ENCODE measurements around the gene ZNF672. TPM values are rescaled to one million over a fixed set of nuclear protein-coding genes. Genes with fewer than 3 reads are reported as not detected.
"Not testable (repeated sequence)": the region's sequence is repeated elsewhere in the genome, so short reads cannot be mapped to it uniquely, and the experiment has no call there.

Gene ZNF672
- total and polyA plus RNA-seq, 2 experiments from 2014 or later, result 19.0 to 30.7 TPM

GRCh38 chr1:248798791-248799190 is 39.2 kb upstream of the ZNF672 start:
- Histone ChIP-seq H3K27ac (no peak overlapping the region), H3K36me3 (replicated peaks; ENCODE audit: insufficient read depth, low read depth) (no peaks in the 10 kb centered on the region), H4K20me1 (ENCODE audit: insufficient read depth, poor library complexity, severe bottlenecking) (no peaks in the 10 kb centered on the region), H2AFZ (no peak overlapping the region), H3K4me2 (no peak overlapping the region), H3K79me2 (no peaks in the 10 kb centered on the region), H3K4me1 (ENCODE audit: insufficient read depth) (no peaks in the 10 kb centered on the region), H3K4me3 (no peak overlapping the region), H3K9me3 (ENCODE audit: low read depth) (no peaks in the 10 kb centered on the region), H3K27me3 (no peaks in the 10 kb centered on the region), H3K9me2 (replicated peaks; ENCODE audit: insufficient read depth) (no peaks in the 10 kb centered on the region)
- no peak for TF ChIP-seq EZH2phosphoT487 (IDR thresholded peaks at IDR 0.05; ENCODE audit: low read depth, severe bottlenecking, unreplicated experiment)
- TF ChIP-seq CTCF (IDR thresholded peaks at IDR 0.05; ENCODE audit: poor library complexity), result no peak
- no peak for DNase-seq (ENCODE audit: low spot score)
- 74% methylated on average over 3 of the region's 3 CpGs for WGBS (ENCODE audit: low lambda C conversion rate, missing lambda C conversion rate)

GRCh38 chr1:248800459-248800858 is 37.6 kb upstream of the ZNF672 start:
- Histone ChIP-seq H3K4me2 (no peak overlapping the region), H3K27ac (no peak overlapping the region), H3K9me3 (ENCODE audit: low read depth) (no peaks in the 10 kb centered on the region), H4K20me1 (ENCODE audit: insufficient read depth, poor library complexity, severe bottlenecking) (no peaks in the 10 kb centered on the region), H3K36me3 (replicated peaks; ENCODE audit: insufficient read depth, low read depth) (no peaks in the 10 kb centered on the region), H2AFZ (no peak overlapping the region), H3K27me3 (no peaks in the 10 kb centered on the region), H3K79me2 (no peaks in the 10 kb centered on the region), H3K4me1 (ENCODE audit: insufficient read depth) (no peaks in the 10 kb centered on the region), H3K4me3 (no peak overlapping the region), H3K9me2 (replicated peaks; ENCODE audit: insufficient read depth) (no peaks in the 10 kb centered on the region)
- TF ChIP-seq EZH2 (IDR thresholded peaks at IDR 0.05; ENCODE audit: borderline replicate concordance) (no peak), CTCF (IDR thresholded peaks at IDR 0.05; ENCODE audit: poor library complexity) (no peak), EZH2phosphoT487 (IDR thresholded peaks at IDR 0.05; ENCODE audit: low read depth, severe bottlenecking, unreplicated experiment) (no peak)
- 69% methylated on average over 3 of the region's 3 CpGs for WGBS (ENCODE audit: low lambda C conversion rate, missing lambda C conversion rate)
- DNase-seq (ENCODE audit: low spot score), result no peak

GRCh38 chr1:248802454-248802853 is 35.6 kb upstream of the ZNF672 start:
- WGBS (ENCODE audit: low lambda C conversion rate, missing lambda C conversion rate), result 74% methylated on average over 6 of the region's 6 CpGs
- Histone ChIP-seq H3K79me2 (no peaks in the 10 kb centered on the region), H4K20me1 (ENCODE audit: insufficient read depth, poor library complexity, severe bottlenecking) (no peaks in the 10 kb centered on the region), H3K27me3 (no peaks in the 10 kb centered on the region), H3K4me1 (ENCODE audit: insufficient read depth) (no peaks in the 10 kb centered on the region), H3K4me3 (no peak overlapping the region), H2AFZ (no peak overlapping the region), H3K27ac (no peak overlapping the region), H3K36me3 (replicated peaks; ENCODE audit: insufficient read depth, low read depth) (no peaks in the 10 kb centered on the region), H3K9me2 (replicated peaks; ENCODE audit: insufficient read depth) (no peaks in the 10 kb centered on the region), H3K4me2 (no peak overlapping the region), H3K9me3 (ENCODE audit: low read depth) (no peaks in the 10 kb centered on the region)
- TF ChIP-seq CTCF (IDR thresholded peaks at IDR 0.05; ENCODE audit: poor library complexity) (no peak), EZH2phosphoT487 (IDR thresholded peaks at IDR 0.05; ENCODE audit: low read depth, severe bottlenecking, unreplicated experiment) (no peak), EZH2 (IDR thresholded peaks at IDR 0.05; ENCODE audit: borderline replicate concordance) (no peak)
- no peak for DNase-seq (ENCODE audit: low spot score)

- not testable (repeated sequence) for H3K27me3 ChIP-seq; H3K9me3 ChIP-seq (ENCODE audit: low read depth); H4K20me1 ChIP-seq (ENCODE audit: insufficient read depth, poor library complexity, severe bottlenecking); H3K4me1 ChIP-seq (ENCODE audit: insufficient read depth); H3K36me3 ChIP-seq (replicated peaks; ENCODE audit: insufficient read depth, low read depth); H3K9me2 ChIP-seq (replicated peaks; ENCODE audit: insufficient read depth); H3K4me3 ChIP-seq; H3K4me2 ChIP-seq; H3K79me2 ChIP-seq; DNase-seq (ENCODE audit: low spot score); H2AFZ ChIP-seq; H3K27ac ChIP-seq
- WGBS (ENCODE audit: low lambda C conversion rate, missing lambda C conversion rate), result 96% methylated on average over 10 of the region's 15 CpGs
Observed at GRCh38 chr1:248803501-248803900, 34.5 kb upstream of the ZNF672 start.
